Heart left ventricle (tissue), 16 donors: ENCODE measurements around the gene MYO1C. TPM values are rescaled to one million over a fixed set of nuclear protein-coding genes. Genes with fewer than 3 reads are reported as not detected.

Experiments used
- ATAC-seq, 4 donors: fragments of 200-7000 bp; cut with Tn5 transposase; one replicate each; pipeline ENCODE4 v1.9.1; 2020 to 2022; ENCODE audit warnings: moderate library complexity in 4 of 4, mild to moderate bottlenecking in 3 of 4, moderate number of reproducible peaks in 1 of 4
- DNase-seq, 5 donors: peaks; one replicate each; pipeline ENCODE4 v3.0.0-alpha.2; 2020
- H3K27ac ChIP-seq, 12 donors: fragments of 200-600 bp; sonication (generic) in 4 of 12; one replicate each; pipeline versions ENCODE4 v1.5.0 to v1.8.0; 2016 to 2022; ENCODE audit warnings: mild to moderate bottlenecking in 2 of 12
- H3K27me3 ChIP-seq, 9 donors: fragments of 200-600 bp; sonication (generic) in 2 of 9; one replicate each; pipeline versions ENCODE4 v1.5.1 to v1.8.0; 2016 to 2022; ENCODE audit warnings: mild to moderate bottlenecking in 3 of 9
- H3K36me3 ChIP-seq, 9 donors: fragments of 200-600 bp; sonication (generic) in 2 of 9; one replicate each; pipeline versions ENCODE4 v1.5.0 to v1.8.0; 2018 to 2022; ENCODE audit warnings: mild to moderate bottlenecking in 2 of 9
- H3K4me1 ChIP-seq, 12 donors: fragments of 200-600 bp; sonication (generic) in 4 of 12; one replicate each; pipeline versions ENCODE4 v1.5.0 to v1.8.0; 2016 to 2022; ENCODE audit warnings: mild to moderate bottlenecking in 3 of 12
- H3K4me3 ChIP-seq, 12 donors: fragments of 200-600 bp; sonication (generic) in 4 of 12; one replicate each; pipeline versions ENCODE4 v1.5.0 to v1.8.0; 2017 to 2022; ENCODE audit warnings: mild to moderate bottlenecking in 9 of 12, moderate library complexity in 4 of 12
- H3K9me3 ChIP-seq, 12 donors: fragments of 200-600 bp; sonication (generic) in 4 of 12; one replicate each; pipeline versions ENCODE4 v1.5.0 to v1.8.0; 2016 to 2022; ENCODE audit warnings: mild to moderate bottlenecking in 1 of 12
- CTCF ChIP-seq, 12 donors: fragments of 200-600 bp; sonication (generic) in 4 of 12; IDR thresholded peaks; one replicate each; pipeline versions ENCODE4 v1.5.0 to v1.8.0; 2018 to 2022; ENCODE audit warnings: antibody characterized with exemption in 12 of 12, mild to moderate bottlenecking in 5 of 12
- POLR2A ChIP-seq, 2 donors: fragments of 450-650 bp; IDR thresholded peaks; one replicate each; pipeline ENCODE4 v1.6.1; 2017; ENCODE audit warnings: antibody characterized with exemption in 2 of 2, mild to moderate bottlenecking in 2 of 2, moderate library complexity in 2 of 2
- WGBS, 4 donors: extraction: QIAGEN DNeasy Blood & Tissue Kit in 2 of 4; methylation state at CpG; one replicate each; pipeline versions ENCODE4 v1.1.5 to v1.1.7; 2013 to 2018; 5-methylcytosine and 5-hydroxymethylcytosine counted together
- intact Hi-C, 10 donors: fragments of 100-400 bp; cut with DNase I; formaldehyde crosslinking; loops; one replicate each; pipeline versions ENCODE4 v1.11.1 to v1.14.2; 2022
- polyA plus RNA-seq, 2 donors: library from polyadenylated mRNA; stranded (reverse); fragments of 200-250 nt; gene quantifications; one replicate each; pipeline ENCODE4 v1.2.3, GENCODE V29; 2013
- total RNA-seq, 9 donors: library from RNA; depleted of rRNA in 2 of 9; stranded (reverse); fragments of >200 nt in 2 of 9; fragmentation: NEBNext Ultra II Directional in 3 of 9; extraction: Animal tissue kit (Norgen Biotek cat#: 25700) in 3 of 9; gene quantifications; one replicate each; pipeline versions ENCODE4 v1.1.0 to v1.2.4, GENCODE V29; 2016 to 2023
- donor health status: ischemic (EF 13 %, LVEDD 7.1; RV severe dilation, severe dysfunction).
- donor health status: healthy with polysubstance abuse.
- donor health status: DM: no; HTN: yes; CAD: no.
- donor health status: DM: no; HTN: no; CAD: no.
- donor health status: ischemic (EF 25% LVEDD 6.9; RV normal size, moderate dysfunction).
- donor health status: ischemic (EF 25% LVEDD 5.7; RV mildly dilated, moderate dysfunction).
- donor health status: healthy.
- donor health status: DM: yes; HTN: yes; CAD: no.
- donor health status: ischemic (EF 35%, LVEDD 5.7; RV mildly dilated, moderate dysfunction).
- donor health status: nonischemic (EF 11% LVEDD 7.7; RV severe dilation, severe dysfunction).
- donor health status: DM: yes; HTN: yes; CAD: no.
- donor health status: PGD.
- donor health status: ischemic (EF 29% LVEDD 5.4; RV normal size, mild dysfunction).
- donor health status: nonischemic (EF 23%, LVEDD 6.1; RV moderate dilation, normal function).

Gene MYO1C
- total and polyA plus RNA-seq, 11 donors, result 89.6 to 259 (median 174) TPM

- DNase-seq (no peak), ATAC-seq (no peak)
- H3K9me3 ChIP-seq, result no peaks in the 10 kb centered on the region
- WGBS, 4 donors, result 85 to 92% (median 91%) methylated on average over 18 to 26 of the region's 26 CpGs
- peaks cover 0 to 97% (median 92%) of the 10 kb centered on the region in 9 donors for H3K36me3 ChIP-seq
- TF ChIP-seq POLR2A (IDR thresholded peaks at IDR 0.05), result no peak
- no peak for TF ChIP-seq CTCF (IDR thresholded peaks at IDR 0.05)
- intact Hi-C loops, result no loop called here
- no peak overlapping the region for H3K4me3 ChIP-seq
- H3K27ac ChIP-seq, result no peak overlapping the region
- H3K4me1 ChIP-seq, result peaks cover 0 to 41% (median 7%) of the 10 kb centered on the region in 12 donors
- no peaks in the 10 kb centered on the region for H3K27me3 ChIP-seq
These were observed 14.1 kb downstream of the MYO1C start for GRCh38 chr17:1478418-1478817.

- TF ChIP-seq CTCF (IDR thresholded peaks at IDR 0.05) (no peak), POLR2A (IDR thresholded peaks at IDR 0.05) (no peak)
- Histone ChIP-seq H3K27me3 (no peaks in the 10 kb centered on the region), H3K27ac (peak overlapping the region in 5 of 12 donors; percentile 8 to 27 (median 19)), H3K4me1 (peaks cover 0 to 23% (median 2%) of the 10 kb centered on the region in 12 donors), H3K4me3 (no peak overlapping the region), H3K36me3 (peaks cover 0 to 100% (median 97%) of the 10 kb centered on the region in 9 donors), H3K9me3 (no peaks in the 10 kb centered on the region)
- DNase-seq (no peak), ATAC-seq (no peak)
- intact Hi-C loops, result no loop called here
- WGBS, 4 donors, result 77 to 81% (median 80%) methylated on average over 11 to 15 of the region's 15 CpGs
These were observed 17.1 kb downstream of the MYO1C start for GRCh38 chr17:1475321-1475854.

GRCh38 chr17:1474402-1475189 lies 17.9 kb downstream of the MYO1C start:
- H3K9me3 ChIP-seq, result no peaks in the 10 kb centered on the region
- no peak overlapping the region for H3K4me3 ChIP-seq
- no peaks in the 10 kb centered on the region for H3K27me3 ChIP-seq
- TF ChIP-seq CTCF (IDR thresholded peaks at IDR 0.05), result no peak
- no peak for TF ChIP-seq POLR2A (IDR thresholded peaks at IDR 0.05)
- ATAC-seq, result peak in 1 of 4 donors; percentile 43
- peaks cover 0 to 23% (median 2%) of the 10 kb centered on the region in 12 donors for H3K4me1 ChIP-seq
- H3K27ac ChIP-seq, result peak overlapping the region in 5 of 12 donors; percentile 19 to 34 (median 23)
- intact Hi-C loops, result no loop called here
- no peak for DNase-seq
- 72 to 81% (median 76%) methylated on average over 30 to 31 of the region's 31 CpGs for WGBS, 4 donors
- peaks cover 0 to 100% (median 97%) of the 10 kb centered on the region in 9 donors for H3K36me3 ChIP-seq

- ATAC-seq, result no peak
- H3K4me3 ChIP-seq, result no peak overlapping the region
- H3K9me3 ChIP-seq, result no peaks in the 10 kb centered on the region
- H3K27ac ChIP-seq, result no peak overlapping the region
- TF ChIP-seq CTCF (IDR thresholded peaks at IDR 0.05), result no peak
- TF ChIP-seq POLR2A (IDR thresholded peaks at IDR 0.05), result no peak
- no peak for DNase-seq
- WGBS, 4 donors, result 79 to 86% (median 83%) methylated on average over 8 to 10 of the region's 10 CpGs
- peaks cover 0 to 23% (median 2%) of the 10 kb centered on the region in 12 donors for H3K4me1 ChIP-seq
- H3K27me3 ChIP-seq, result no peaks in the 10 kb centered on the region
- H3K36me3 ChIP-seq, result peaks cover 0 to 100% (median 97%) of the 10 kb centered on the region in 9 donors
- intact Hi-C loops, result no loop called here
These were observed 18.6 kb downstream of the MYO1C start for GRCh38 chr17:1473841-1474240.
